Activated B cell treated with CpG ODN at 0.5 μM for 24 hours (primary cell): ENCODE data around the gene MYADML2. TPM values are rescaled to one million over a fixed set of nuclear protein-coding genes. Genes with fewer than 3 reads are reported as not detected.

Experiments
- ATAC-seq: fragments of 200-7000 bp; cut with Tn5 transposase; one replicate; pipeline ENCODE4 v1.10.0; 2021; ENCODE audit warnings: low read depth, mild to moderate bottlenecking, moderate library complexity
- CTCF ChIA-PET: fragments of 350-600 bp; sonication (Branson Sonifier 250); formaldehyde crosslinking; loops from one replicate; lab custom pipeline; 2021; ENCODE audit warnings: antibody characterized with exemption; lab: Charles Lee
- POLR2A ChIA-PET: fragments of 350-600 bp; sonication (Branson Sonifier 250); formaldehyde crosslinking; loops from one replicate; lab custom pipeline; 2021; ENCODE audit warnings: antibody characterized with exemption; lab: Charles Lee
- DNase-seq: peaks from one replicate; pipeline ENCODE4 v3.0.0; 2022
- H3K27ac Mint-ChIP-seq: one replicate; pipeline ENCODE4 v1.8.0; 2020; ENCODE audit warnings: mixed read lengths
- H3K27me3 Mint-ChIP-seq: one replicate; pipeline ENCODE4 v1.8.0; 2021; ENCODE audit warnings: mixed read lengths
- H3K36me3 Mint-ChIP-seq: one replicate; pipeline ENCODE4 v1.8.0; 2021; ENCODE audit warnings: low read depth, mixed read lengths
- H3K4me1 Mint-ChIP-seq: one replicate; pipeline ENCODE4 v1.8.0; 2021; ENCODE audit warnings: mixed read lengths
- H3K4me3 Mint-ChIP-seq: one replicate; pipeline ENCODE4 v1.8.0; 2020; ENCODE audit warnings: mild to moderate bottlenecking, mixed read lengths
- H3K9me3 Mint-ChIP-seq: one replicate; pipeline ENCODE4 v1.8.0; 2020; ENCODE audit warnings: mixed read lengths
- CTCF ChIP-seq: fragments of 200-600 bp; IDR thresholded peaks from one replicate; pipeline ENCODE4 v1.8.0; 2022; ENCODE audit warnings: antibody characterized with exemption, mild to moderate bottlenecking
- intact Hi-C: fragments of 100-400 bp; cut with micrococcal nuclease; formaldehyde crosslinking; loops from one replicate; pipeline ENCODE4 v1.15.1; 2024
- total RNA-seq: library from RNA; stranded (reverse); gene quantifications from 2 replicates; pipeline ENCODE4 v1.2.3, GENCODE V29; 2022

MYADML2 gene
- total RNA-seq, 1 donor from 2014 or later: not detected

GRCh38 chr17:81912441-81913309 is 34.4 kb downstream of the MYADML2 start:
- intact Hi-C loops: no loop called here
- TF ChIP-seq CTCF: no peak
- POLR2A ChIA-PET: interaction anchor here (0.7 kb wide), 1 partner anchor 14 kb away, joined by 3 read pairs; no protein-coding TSS in a partner anchor
- H3K27me3 Mint-ChIP-seq: no peaks in the 10 kb centered on the region
- peak overlapping the region; percentile 44 for H3K4me3 Mint-ChIP-seq
- H3K36me3 Mint-ChIP-seq: peaks cover 55% of the 10 kb centered on the region
- no peaks in the 10 kb centered on the region for H3K9me3 Mint-ChIP-seq
- no peak overlapping the region for H3K27ac Mint-ChIP-seq
- DNase-seq: no peak
- no peak for ATAC-seq
- H3K4me1 Mint-ChIP-seq: peaks cover 24% of the 10 kb centered on the region
- CTCF ChIA-PET: no interaction called here

- Mint-ChIP-seq H3K27ac (peak overlapping the region; percentile 65), H3K36me3 (peaks cover 55% of the 10 kb centered on the region), H3K4me1 (peaks cover 18% of the 10 kb centered on the region), H3K9me3 (no peaks in the 10 kb centered on the region), H3K4me3 (peak overlapping the region; percentile 58), H3K27me3 (no peaks in the 10 kb centered on the region)
- TF ChIP-seq CTCF: no peak
- DNase-seq (no peak), ATAC-seq (no peak)
- CTCF ChIA-PET: no interaction called here
- POLR2A ChIA-PET: interaction anchor here (0.7 kb wide), 1 partner anchor 15 kb away, joined by 3 read pairs; no protein-coding TSS in a partner anchor
- intact Hi-C loops: loop anchor here (1.0 kb wide), 2 partner anchors 14 to 21 kb away; partner anchors contain the start of genes ALYREF and ANAPC11
Observed at GRCh38 chr17:81911969-81912368, 35.1 kb downstream of the MYADML2 start.

GRCh38 chr17:81911277-81911961 is 35.6 kb downstream of the MYADML2 start, which contains the start of gene PCYT2:
Gene PCYT2, minus strand, starts transcription at chr17:81911399. Its CDS starts 44 bp downstream, at chr17:81911355.
- ChIA-PET POLR2A (no interaction called here), CTCF (no interaction called here)
- intact Hi-C loops: loop anchor here (1.0 kb wide), 2 partner anchors 15 to 20 kb away; partner anchors contain the start of genes ALYREF and ANAPC11

DNA sequence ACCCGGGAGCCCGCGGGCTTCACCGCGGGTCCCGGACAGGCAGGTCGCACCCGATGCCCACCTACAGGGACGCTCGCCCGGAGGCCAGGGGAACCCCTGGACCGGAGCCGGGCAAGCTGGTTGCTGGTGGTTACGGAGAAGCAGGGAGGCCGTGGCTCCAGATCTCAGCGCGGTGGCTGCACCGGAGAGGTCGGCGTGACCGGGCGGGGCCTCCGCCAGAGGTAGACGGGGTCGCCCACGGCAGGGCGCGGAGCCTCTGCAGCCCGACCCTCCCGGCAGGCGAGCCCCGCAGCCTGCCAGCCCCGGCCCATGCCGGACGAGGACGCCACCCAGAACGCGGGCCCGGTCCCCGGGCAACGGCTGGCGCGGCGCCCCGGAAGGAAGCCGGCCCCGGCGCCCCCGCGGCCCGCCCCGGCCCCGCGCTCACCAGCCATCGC is 36.2 kb downstream of the MYADML2 start:
- ATAC-seq: no peak
- no peaks in the 10 kb centered on the region for H3K27me3 Mint-ChIP-seq

More at GRCh38 chr17:81911277-81911961, 35.6 kb downstream of the MYADML2 start, which contains the start of gene PCYT2:
- ATAC-seq (peak; percentile 95), DNase-seq (peak; percentile 84)
- Mint-ChIP-seq H3K4me3 (peak within 1 kb of the TSS; percentile 85), H3K4me1 (peaks cover 15% of the 10 kb centered on the region), H3K27ac (peak within 1 kb of the TSS; percentile 65), H3K36me3 (peaks cover 57% of the 10 kb centered on the region), H3K27me3 (no peaks in the 10 kb centered on the region), H3K9me3 (no peaks in the 10 kb centered on the region)
- TF ChIP-seq CTCF: no peak

More for the DNA sequence above, 36.2 kb downstream of the MYADML2 start:
- DNase-seq: no peak
- TF ChIP-seq CTCF: no peak
- intact Hi-C loops: loop anchor here (1.0 kb wide), 2 partner anchors 15 to 20 kb away; partner anchors contain the start of genes ALYREF and ANAPC11
- Mint-ChIP-seq H3K4me3 (peak overlapping the region; percentile 85), H3K27ac (no peak overlapping the region), H3K9me3 (no peaks in the 10 kb centered on the region), H3K4me1 (peaks cover 11% of the 10 kb centered on the region), H3K36me3 (peaks cover 54% of the 10 kb centered on the region)
- POLR2A ChIA-PET: interaction anchor here (1.9 kb wide), 1 partner anchor 19 kb away, joined by 6 read pairs; the partner anchor contains the start of gene ANAPC11
- CTCF ChIA-PET: no interaction called here
